ENCODE data around the gene CKLF.

Gene CKLF

GRCh38 chr16:66574081-66574480 lies 21.7 kb downstream of the CKLF start:
- TF ChIP-seq CTCF (IDR thresholded peaks at IDR 0.05; ENCODE audit: insufficient read depth, low read depth, low read length, missing control alignments): no peak
- H3K4me3 ChIP-seq (ENCODE audit: low read depth, low read length): no peak overlapping the region
- no peak for DNase-seq (ENCODE audit: low read depth)

GRCh38 chr16:66574531-66574930 lies 22.2 kb downstream of the CKLF start:
- no peak overlapping the region for H3K4me3 ChIP-seq (ENCODE audit: low read depth, low read length)
- DNase-seq (ENCODE audit: low read depth): no peak
- TF ChIP-seq CTCF (IDR thresholded peaks at IDR 0.05; ENCODE audit: insufficient read depth, low read depth, low read length, missing control alignments): no peak

- no peak overlapping the region for H3K4me3 ChIP-seq (ENCODE audit: low read depth, low read length)
- no peak for DNase-seq (ENCODE audit: low read depth)
- TF ChIP-seq CTCF (IDR thresholded peaks at IDR 0.05; ENCODE audit: insufficient read depth, low read depth, low read length, missing control alignments): no peak
Measured at GRCh38 chr16:66575060-66575459, 22.7 kb downstream of the CKLF start.

- no peak for DNase-seq (ENCODE audit: low read depth)
- no peak for TF ChIP-seq CTCF (IDR thresholded peaks at IDR 0.05; ENCODE audit: insufficient read depth, low read depth, low read length, missing control alignments)
- H3K4me3 ChIP-seq (ENCODE audit: low read depth, low read length): no peak overlapping the region
Measured at GRCh38 chr16:66576296-66576695, 23.9 kb downstream of the CKLF start.

GRCh38 chr16:66578651-66579531 lies 26.5 kb downstream of the CKLF start, which contains the start of gene CMTM2:
Gene CMTM2, plus strand, starts transcription at chr16:66579463. Its CDS starts 145 bp downstream, at chr16:66579608.
- no peak for DNase-seq (ENCODE audit: low read depth)
- H3K4me3 ChIP-seq (ENCODE audit: low read depth, low read length): no peak within 1 kb of the TSS
- no peak for TF ChIP-seq CTCF (IDR thresholded peaks at IDR 0.05; ENCODE audit: insufficient read depth, low read depth, low read length, missing control alignments)

GRCh38 chr16:66580605-66581209 lies 28.3 kb downstream of the CKLF start:
- no peak for TF ChIP-seq CTCF (IDR thresholded peaks at IDR 0.05; ENCODE audit: insufficient read depth, low read depth, low read length, missing control alignments)
- no peak overlapping the region for H3K4me3 ChIP-seq (ENCODE audit: low read depth, low read length)
- DNase-seq (ENCODE audit: low read depth): no peak

All from GM12865 (cell line).